Measurements from ENCODE around the gene GSTT2. TPM values are rescaled to one million over a fixed set of nuclear protein-coding genes. Genes with fewer than 3 reads are reported as not detected.
"Not testable (repeated sequence)": the region's sequence is repeated elsewhere in the genome, so short reads cannot be mapped to it uniquely, and the experiment has no call there.

GSTT2 gene
- total RNA-seq, 1 donor from 2014 or later: not detected

- DNase-seq (ENCODE audit: low spot score): not testable (repeated sequence)
These were observed 5.6 kb upstream of the GSTT2 start, which contains the start of gene DDT for GRCh38 chr22:23974345-23974744. TSS of gene DDT (minus strand) at chr22:23974441. CDS start at chr22:23974414, 27 bp downstream.

- peak; percentile 6 for DNase-seq (ENCODE audit: low spot score)
These were observed 5.0 kb upstream of the GSTT2 start for GRCh38 chr22:23974836-23975352.

GRCh38 chr22:23977304-23977703 is 2.6 kb upstream of the GSTT2 start:
- peak; percentile 35 for DNase-seq (ENCODE audit: low spot score)

- not testable (repeated sequence) for DNase-seq (ENCODE audit: low spot score)
These were observed 633 bp downstream of the GSTT2 start for GRCh38 chr22:23980567-23980966.

- DNase-seq (ENCODE audit: low spot score): no peak
These were observed 4.5 kb downstream of the GSTT2 start for GRCh38 chr22:23984430-23984829.

DNA sequence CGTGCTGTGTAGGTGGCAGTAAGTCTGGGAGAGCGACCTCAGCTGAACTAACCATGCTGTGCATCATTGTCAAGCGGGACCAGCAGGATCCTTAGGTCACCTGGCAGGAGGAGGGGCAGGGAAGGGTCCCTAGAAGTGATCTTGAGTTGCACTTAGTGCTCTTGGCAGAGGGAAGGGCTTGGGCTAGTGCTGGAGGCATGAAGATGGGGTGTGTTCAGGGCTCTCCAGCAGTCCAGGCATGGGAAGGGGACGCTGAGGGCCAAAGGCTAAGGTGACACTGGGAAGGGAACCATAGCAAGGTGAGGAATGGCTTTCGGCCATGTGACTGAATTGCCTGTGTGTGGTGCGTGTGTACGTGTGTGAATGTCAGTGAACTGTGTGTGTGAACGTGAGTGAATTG is 6.2 kb downstream of the GSTT2 start:
- DNase-seq (ENCODE audit: low spot score): not testable (repeated sequence)

- DNase-seq (ENCODE audit: low spot score): peak; percentile 8
These were observed 6.7 kb downstream of the GSTT2 start for GRCh38 chr22:23986538-23987178.

GRCh38 chr22:23989583-23990244 is 9.8 kb downstream of the GSTT2 start:
- not testable (repeated sequence) for DNase-seq (ENCODE audit: low spot score)

DNA sequence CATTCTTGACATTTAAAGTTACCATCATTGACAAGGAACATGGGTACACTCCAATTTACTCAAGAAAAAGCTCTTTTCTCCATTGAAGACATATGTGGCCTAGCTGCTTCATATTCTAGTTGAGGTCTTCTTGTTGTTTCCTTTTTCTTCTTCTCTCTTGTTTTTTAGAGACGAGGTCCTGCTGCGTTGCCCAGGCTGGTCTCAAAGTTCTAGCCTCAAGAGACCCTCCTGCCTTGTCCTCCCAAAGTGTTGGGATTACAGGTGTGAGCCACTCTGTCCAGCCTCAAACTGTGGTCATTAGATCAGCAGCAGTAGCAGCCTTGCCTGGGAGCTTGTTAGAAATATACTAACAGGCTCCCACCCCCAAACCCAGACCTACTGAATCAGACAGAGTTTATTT is 13.1 kb downstream of the GSTT2 start:
- not testable (repeated sequence) for DNase-seq (ENCODE audit: low spot score)

DNA sequence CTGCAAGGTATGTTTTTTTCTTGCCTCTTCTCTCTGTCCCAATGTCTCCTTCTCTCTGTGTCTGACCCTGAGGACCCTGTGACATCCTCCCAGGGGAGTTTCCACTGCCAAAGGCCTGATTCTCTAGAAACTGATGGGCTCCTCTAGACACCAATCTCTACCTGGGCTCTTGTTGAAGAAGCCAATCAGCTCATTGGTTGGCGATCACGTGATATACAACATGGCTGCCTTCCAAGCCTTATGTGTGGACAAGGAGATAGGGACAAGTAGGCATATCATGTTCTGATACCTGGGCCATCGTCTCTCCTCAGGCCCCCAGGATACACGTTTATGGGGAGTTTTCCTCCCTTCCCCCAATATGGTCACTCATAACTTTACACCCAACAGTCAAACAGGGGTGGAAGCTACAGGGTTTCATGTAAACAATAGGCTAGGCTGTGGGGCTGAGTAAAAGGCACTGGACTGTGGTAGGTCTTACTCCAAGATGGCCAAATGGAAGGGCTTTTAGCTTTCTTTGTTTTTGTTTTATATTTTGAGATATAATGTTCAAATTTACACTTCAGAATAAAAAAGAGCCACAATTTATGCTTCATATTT is 13.7 kb downstream of the GSTT2 start:
- DNase-seq (ENCODE audit: low spot score): not testable (repeated sequence)

DNA sequence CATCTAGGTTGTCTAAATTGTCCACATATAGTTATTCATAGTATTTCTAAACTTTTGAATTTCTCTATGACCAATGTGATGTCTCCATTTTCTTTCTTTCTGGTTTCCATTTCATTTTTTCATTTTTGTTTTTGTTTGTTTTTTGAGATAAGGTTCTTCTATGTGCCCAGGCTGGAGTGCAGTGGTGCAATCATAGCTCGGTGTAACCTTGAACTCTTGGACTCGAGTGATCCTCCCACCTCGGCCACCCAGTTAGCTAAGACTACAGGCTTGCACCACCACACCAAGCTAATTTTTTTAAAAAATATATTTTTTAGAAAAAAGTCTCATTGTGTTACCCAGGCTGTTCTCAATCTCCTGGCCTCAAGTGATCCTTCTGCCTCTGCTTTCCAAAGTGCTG is 17.2 kb downstream of the GSTT2 start:
- DNase-seq (ENCODE audit: low spot score): no peak

- not testable (repeated sequence) for DNase-seq (ENCODE audit: low spot score)
These were observed 19.8 kb downstream of the GSTT2 start for GRCh38 chr22:23999779-24000178.

- DNase-seq (ENCODE audit: low spot score): no peak
These were observed 21.4 kb downstream of the GSTT2 start for GRCh38 chr22:24001314-24001713.

GRCh38 chr22:24002272-24002671 is 22.3 kb downstream of the GSTT2 start:
- no peak for DNase-seq (ENCODE audit: low spot score)

- DNase-seq (ENCODE audit: low spot score): no peak
These were observed 22.9 kb downstream of the GSTT2 start for GRCh38 chr22:24002851-24003250.

DNA sequence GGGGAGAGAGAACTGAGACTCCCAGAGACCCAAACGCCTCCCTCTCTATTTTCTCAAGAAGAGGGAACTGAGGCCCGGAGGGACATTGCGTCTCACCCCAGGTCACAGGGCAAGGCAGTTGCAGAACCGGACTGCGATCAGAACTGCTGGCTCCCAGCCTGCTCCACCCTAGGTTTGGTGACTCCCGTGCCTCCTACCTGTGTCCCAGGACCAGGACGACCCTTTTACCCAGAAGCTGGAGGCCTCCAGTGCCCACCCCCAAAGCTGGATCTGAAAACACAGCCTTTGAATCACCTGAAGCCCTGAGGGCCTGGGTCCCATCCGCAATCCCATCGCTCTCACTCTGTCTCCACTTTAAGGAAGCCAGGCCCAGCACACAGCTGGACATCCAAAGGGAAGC is 24.0 kb downstream of the GSTT2 start:
- DNase-seq (ENCODE audit: low spot score): no peak

DNA sequence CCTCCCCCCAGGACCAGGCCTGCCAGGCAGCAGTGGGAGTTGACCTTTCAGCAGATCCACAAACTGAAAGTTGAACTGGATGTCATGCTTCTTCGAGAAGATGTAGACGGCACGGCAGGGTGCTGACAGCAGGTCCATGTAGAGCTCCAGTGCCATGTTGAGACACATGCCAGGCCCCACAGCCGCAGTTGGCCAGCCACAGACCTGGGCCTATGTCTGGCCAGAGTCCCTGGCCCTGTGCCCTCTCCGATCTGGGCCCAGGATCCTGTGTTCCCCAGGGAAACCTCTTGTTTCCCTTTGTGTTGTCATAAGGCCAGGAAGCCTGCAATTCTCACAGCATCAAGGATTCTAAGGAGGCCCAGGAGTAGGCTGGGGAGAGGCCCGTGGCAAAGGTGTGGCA is 25.3 kb downstream of the GSTT2 start, which contains the start of gene GSTT4:
TSS of gene GSTT4 (minus strand) at position 253 of the 400 bp plus-strand sequence. CDS start at position 156, 97 bp downstream.
- no peak for DNase-seq (ENCODE audit: low spot score)

GRCh38 chr22:24006207-24006913 is 26.4 kb downstream of the GSTT2 start:
- no peak for DNase-seq (ENCODE audit: low spot score)

- no peak for DNase-seq (ENCODE audit: low spot score)
These were observed 26.9 kb downstream of the GSTT2 start for GRCh38 chr22:24006914-24007214.

GRCh38 chr22:24007253-24008021 is 27.5 kb downstream of the GSTT2 start:
- DNase-seq (ENCODE audit: low spot score): no peak

- no peak for DNase-seq (ENCODE audit: low spot score)
These were observed 28.0 kb downstream of the GSTT2 start for GRCh38 chr22:24008022-24008283.
